NCI-H2029 (cell line): ENCODE measurements around the gene EID3.

Experiments used
- DNase-seq: peaks from one replicate; lab custom pipeline; 2025; lab: John Stamatoyannopoulos, UW

Gene EID3

DNA sequence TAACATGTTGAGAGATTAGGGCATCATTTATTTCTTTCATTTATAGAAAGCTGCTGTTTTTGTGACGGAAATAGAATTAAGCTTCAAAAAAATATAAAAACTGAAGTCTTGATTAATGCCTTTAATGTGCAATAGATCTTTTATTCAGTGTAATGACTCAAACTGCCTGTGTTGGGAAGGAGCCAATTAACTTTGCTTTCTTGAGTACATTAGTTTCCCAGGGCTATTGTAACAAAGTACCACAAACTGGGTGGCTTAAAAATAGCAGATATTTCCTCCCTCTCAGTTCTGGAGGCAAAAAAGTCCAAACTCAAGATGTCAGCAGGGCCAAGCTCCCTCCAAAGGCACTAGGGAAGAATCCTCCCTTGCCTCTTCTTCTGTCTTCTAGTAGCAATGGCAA is 36.6 kb downstream of the EID3 start:
- DNase-seq: no peak

DNA sequence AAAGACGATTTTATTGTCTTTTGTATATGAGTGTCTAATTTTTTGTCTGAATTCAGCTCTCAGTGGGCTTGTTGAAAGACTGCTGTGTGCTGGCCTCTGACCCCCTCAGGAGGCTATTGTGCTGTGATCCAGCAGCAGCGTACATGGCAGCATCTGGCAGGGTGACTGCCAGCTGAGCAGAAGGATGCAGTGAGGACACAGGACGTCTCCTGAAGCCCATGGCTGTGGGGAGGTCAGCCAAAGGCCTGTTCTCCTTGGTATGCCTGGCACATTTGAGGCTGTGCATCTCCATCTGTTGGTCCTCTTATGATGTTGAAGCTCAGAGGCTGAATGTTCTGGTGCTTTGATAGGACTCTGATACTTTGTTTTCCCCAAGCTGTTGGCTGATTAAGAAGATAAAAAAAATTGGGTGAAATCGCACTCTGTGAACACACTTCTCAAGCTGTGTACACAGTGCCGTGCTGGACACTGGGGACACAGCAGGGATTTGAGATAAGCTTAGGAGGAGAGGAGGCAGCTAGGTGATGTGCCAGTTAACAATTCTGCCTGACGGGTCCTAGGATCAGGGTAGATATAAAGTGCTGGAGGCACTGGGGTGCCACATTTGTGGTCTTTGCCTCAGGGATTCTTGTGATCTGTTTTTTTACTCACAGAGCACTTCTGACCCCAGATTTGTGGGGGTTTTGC is 37.5 kb downstream of the EID3 start:
- no peak for DNase-seq

DNA sequence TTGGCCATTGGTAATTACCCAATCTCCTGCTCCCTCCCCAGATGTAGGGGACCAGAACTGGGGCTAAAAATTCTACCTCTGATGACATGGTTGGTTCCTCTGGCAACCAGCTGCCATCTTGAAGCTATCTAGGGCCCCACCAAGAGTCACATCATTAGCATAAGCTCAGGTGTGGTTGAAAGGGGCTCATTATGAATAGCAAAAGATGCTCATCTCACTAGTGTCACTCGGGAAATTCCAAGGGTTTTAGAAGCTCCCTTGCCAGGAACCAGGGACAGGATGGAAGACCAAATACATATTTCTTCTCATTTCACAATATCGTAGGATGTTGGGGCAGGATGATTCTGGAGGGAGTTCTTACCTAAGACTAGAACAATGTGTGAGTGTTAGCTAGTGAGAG is 38.6 kb downstream of the EID3 start:
- no peak for DNase-seq

DNA sequence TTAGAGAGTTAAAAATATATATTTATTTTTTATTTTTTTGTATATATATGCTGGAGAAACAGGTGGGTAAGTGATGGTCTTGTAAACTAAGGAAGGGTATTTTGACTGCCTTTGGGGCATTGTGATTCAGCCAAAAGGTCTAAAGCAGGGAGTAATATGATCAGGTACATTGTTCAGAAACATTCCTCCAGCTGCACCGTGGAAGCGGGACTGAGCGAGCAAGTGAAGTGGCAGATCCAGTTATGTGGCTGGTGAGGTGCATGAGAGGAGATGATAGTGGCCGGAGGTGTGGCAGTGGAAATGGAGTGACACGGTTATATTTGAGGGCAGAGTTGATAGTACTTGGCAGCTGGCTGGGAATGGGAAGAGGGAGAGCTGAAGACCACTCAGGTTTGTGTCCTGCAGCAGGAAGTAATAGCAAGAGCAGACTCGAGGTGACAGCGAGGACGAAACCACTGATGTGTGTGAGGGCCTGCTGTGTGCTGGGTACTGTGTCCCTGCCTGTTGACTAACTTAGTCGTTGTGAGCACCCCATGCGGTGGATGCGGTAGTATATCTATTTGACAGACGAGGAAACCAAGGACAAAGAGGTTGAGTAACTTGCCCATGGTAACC is 39.2 kb downstream of the EID3 start:
- no peak for DNase-seq

DNA sequence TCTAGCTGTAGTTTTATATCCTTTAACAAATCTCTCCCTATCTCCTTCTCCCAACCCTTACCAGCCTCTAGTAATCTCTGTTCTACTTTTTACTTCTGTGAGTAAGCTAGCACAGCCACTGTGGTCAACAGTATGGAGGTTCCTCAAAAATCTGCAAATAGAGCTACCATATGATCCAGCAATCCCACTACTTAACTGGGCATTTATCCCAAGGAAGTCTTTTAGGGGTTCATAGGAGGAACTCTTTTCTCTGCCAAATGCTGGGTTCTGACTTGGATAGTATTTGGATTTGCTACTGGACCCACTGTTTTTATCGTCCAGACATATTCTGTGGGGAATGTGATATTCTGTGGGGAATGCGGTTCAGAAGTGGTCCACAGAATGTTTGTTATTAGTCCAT is 41.1 kb downstream of the EID3 start:
- DNase-seq: no peak

DNA sequence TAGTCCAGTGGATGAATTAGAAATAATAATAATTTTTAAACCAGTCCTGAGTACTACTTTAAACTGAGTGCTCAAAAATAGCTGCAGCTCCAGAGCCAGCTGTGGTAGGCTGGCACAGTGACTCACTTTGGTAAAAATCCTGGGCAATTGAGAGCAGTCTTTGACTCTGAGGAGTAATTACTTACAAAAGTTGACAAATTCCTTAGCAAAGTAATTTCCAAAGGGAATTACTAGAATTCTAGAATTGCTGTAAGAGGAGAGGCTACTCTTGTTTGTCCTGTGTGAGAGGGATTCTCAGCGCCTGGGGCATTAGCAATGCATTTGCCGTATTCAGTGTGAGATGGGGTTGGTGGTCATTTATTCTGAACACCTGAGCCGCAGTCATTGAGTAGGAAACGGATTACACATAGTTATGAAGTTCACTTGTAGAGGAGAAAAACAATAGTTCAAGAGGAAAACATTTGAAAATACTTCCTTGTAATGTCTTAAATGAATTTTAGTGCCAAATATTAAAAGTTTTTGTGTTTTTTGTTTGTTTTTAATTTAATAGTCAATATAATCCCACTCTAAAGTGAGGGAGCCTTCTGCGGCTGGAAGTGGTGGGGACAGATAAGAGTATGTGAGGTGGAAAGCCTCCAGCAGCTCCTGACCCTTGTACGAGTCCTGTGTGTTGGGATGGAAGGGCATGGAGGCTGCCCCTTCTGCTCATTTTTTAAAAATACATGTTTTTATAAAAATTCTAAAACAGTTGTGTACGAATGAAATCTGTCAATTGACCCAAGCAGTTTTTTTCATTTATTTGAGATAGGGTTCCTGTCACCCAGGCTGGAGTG is 41.9 kb downstream of the EID3 start:
- DNase-seq: no peak

DNA sequence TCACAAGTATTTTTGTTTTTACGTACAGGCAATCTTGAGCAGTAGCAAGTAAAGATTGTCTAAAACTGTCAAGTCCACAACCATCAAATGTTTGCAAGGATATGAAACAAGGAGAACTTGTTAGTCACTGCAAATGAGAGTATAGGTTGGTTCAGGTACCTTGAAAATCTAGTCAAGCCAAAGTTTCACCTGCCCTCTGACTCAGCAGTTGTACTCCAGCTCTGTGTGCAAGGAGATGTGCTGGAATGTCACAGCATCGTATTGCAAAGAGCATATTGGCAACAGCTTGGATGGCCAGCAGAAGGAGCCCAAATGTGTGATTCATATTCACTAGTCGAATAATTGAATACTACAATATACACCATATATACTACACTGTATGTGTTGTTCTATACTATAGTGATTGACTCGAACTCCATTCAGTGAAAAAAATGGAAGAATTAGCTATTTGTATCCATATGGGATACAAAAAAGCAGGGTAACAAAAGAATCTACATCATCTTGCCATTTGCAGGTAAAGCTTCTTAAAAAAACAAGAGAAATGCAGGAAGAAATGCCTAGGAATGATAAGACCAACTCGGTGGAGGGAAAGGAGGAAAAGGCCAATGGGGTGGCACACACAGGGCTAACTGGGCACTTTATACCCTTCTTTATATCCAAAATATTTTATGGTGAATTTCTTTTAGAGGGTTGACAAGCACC is 44.0 kb downstream of the EID3 start:
- DNase-seq: no peak

DNA sequence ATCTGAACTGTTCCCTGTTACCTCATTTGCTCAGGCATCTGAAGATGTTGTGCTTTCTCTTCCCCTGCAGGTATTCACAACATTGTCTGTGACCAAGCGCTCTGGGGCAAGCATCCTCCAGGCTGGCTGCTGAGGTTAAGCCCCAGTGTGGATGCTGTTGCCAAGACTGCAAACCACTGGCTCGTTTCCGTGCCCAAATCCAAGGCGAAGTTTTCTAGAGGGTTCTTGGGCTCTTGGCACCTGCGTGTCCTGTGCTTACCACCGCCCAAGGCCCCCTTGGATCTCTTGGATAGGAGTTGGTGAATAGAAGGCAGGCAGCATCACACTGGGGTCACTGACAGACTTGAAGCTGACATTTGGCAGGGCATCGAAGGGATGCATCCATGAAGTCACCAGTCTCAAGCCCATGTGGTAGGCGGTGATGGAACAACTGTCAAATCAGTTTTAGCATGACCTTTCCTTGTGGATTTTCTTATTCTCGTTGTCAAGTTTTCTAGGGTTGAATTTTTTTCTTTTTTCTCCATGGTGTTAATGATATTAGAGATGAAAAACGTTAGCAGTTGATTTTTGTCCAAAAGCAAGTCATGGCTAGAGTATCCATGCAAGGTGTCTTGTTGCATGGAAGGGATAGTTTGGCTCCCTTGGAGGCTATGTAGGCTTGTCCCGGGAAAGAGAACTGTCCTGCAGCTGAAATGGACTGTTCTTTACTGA is 44.9 kb downstream of the EID3 start:
- no peak for DNase-seq

DNA sequence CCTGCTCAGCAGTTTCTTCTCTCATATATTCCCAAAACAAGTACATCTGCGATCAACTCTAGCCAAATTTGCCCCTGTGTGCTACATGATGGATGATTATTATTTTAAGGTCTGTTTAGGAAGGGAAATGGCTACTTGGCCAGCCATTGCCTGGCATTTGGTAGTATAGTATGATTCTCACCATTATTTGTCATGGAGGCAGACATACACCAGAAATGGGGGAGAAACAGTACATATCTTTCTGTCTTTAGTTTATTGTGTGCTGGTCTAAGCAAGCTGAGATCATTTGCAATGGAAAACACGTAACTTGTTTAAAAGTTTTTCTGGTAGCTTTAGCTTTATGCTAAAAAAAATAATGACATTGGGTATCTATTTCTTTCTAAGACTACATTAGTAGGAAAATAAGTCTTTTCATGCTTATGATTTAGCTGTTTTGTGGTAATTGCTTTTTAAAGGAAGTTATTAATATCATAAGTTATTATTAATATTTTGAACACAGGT is 45.5 kb downstream of the EID3 start:
- DNase-seq: no peak

DNA sequence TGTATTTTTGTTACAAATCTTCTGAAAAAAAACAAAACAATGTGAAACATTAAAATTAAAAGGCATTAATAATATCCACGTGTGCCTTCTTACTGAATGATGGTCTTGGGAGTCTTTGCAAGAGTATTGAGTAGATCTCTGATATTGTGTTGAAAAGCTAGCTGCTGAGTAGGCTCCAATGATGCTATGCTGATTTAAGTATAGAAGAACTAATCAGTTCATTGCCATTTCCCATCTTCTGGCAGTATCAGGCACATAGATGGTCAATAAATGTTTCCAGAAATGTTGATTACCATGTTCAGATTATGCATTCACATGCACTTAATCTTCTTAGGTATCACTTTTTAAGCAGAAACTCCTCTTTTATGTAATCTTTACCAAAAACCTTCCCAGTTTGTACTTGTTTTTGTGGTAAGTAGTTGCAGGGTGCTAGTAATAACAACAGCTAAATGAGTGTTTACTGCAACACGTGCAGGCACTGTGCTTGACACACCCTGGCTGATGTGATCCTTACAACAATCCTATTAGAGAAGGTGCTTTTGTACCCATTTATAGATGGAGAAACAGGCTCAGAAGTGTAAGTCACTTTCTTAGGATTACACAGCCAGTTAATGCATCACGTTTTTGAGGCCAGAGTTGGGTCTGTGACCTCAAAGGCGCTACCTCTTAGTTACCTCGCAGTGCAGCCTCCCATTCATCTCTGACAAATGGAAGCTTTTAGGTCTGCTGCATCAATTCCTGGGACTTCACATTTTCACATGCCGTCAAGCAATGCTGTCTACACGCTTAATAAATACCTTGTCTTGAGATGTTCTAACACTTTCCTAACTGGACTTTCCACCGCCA is 46.9 kb downstream of the EID3 start:
- DNase-seq: no peak

DNA sequence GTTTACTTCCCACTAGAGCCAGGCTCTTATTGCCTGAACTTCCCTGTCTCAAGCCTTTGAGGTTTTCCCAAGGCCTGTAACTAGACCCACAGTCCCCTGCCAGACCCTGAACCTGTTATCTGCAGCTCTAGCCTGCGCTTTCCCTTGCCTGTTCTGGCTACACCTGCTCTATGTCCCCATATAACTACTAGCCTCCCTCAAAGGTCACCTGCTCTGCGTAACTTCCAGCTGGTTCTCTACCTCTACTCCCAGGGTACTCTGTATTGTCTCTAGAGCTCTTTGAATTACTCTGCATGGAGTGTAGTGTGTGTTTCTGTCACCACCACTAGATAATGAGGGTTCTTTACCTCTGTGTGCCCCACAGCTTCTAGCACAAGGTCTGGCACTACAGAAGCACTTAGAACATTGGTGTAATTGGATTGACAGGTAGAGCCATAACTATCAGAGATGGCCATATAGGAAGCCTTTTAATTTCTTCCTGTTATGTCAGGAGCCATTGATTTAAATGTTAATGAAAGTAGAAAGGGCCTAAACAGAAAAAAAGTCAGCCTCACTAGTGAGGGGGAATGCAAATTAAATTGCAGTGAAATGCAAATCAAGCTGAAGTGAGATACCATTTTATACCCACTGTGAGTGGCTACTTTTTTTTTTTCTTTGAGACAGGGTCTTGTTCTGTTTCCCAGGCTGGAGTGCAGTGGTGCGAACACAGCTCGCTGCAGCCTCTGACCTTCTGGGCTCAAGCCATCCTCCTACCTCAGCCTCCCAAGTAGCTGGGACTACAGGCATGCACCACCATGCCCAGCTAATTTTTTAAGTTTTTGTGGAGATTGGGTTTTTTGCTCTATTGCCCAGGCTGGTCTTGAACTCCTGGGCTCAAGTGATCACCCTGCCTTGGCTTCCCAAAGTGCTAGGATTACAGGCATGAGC is 47.8 kb downstream of the EID3 start:
- no peak for DNase-seq

DNA sequence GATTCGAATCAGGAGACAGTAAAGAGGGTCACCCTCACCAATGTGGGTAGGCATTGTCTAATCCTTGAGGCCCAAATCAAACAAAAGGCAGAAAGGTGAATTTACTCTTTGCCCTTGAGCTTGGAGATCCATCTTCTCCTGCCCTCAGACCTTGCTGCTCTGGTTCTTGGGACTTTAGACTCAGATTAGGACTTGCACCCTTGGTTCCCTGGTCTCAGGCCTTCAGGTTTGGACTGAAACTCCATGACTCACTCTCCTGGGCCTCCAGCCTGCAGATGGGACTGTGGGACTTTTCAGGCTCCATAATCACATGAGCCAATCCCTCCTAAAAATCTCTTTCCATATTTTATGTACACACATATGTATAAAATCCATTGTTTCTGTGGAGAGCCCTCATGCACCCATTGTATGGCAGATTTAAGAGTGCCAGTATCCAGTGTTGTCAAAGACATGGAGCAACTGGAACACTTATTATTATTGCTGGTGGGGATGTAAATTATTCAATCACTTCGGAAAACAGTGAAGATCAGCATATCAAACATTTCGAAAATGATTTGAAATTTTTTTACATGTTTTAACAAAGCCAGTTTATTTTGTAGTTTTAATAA is 48.7 kb downstream of the EID3 start:
- no peak for DNase-seq

DNA sequence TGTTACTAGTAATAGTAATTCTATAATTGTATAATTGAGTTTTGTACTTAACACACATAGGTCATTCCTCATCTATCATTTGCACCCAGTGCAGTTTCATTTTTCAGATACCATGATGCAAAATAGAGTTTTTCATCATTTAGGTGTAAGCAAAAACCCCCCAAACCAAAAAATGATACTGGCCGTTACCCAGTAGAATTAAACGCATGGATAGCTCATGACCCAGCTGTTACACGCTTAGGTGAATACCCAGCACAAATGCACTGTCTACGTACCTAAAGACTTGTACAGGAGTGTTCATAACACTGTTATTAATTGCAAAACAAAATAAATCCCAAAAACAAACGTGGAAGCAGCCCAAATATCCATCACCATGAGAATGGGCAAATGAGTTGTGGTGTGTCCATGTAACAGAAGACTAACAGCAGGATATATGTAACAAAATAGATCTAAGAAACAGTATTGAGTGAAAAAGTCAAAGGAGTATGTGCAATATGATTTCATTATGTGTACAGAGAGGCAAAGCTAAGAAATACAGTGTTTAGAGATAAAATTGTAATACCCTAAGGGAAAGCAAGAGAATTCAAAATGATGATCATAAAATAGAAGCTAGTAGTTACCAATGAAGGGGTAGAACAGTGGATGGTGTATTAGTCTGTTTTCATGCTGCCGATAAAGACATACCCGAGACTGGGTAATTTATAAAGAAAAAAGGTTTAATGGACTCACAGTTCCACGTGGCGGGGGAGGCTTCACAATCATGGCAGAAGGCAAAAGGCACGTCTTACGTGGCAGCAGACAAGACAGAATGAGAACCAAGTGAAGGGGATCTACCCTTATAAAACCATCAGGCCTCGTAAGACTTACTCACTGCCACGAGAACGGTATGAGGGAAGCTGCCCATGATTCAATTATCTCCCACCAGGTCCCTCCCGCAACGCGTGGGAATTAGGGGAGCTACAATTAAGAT is 49.8 kb downstream of the EID3 start:
- no peak for DNase-seq

DNA sequence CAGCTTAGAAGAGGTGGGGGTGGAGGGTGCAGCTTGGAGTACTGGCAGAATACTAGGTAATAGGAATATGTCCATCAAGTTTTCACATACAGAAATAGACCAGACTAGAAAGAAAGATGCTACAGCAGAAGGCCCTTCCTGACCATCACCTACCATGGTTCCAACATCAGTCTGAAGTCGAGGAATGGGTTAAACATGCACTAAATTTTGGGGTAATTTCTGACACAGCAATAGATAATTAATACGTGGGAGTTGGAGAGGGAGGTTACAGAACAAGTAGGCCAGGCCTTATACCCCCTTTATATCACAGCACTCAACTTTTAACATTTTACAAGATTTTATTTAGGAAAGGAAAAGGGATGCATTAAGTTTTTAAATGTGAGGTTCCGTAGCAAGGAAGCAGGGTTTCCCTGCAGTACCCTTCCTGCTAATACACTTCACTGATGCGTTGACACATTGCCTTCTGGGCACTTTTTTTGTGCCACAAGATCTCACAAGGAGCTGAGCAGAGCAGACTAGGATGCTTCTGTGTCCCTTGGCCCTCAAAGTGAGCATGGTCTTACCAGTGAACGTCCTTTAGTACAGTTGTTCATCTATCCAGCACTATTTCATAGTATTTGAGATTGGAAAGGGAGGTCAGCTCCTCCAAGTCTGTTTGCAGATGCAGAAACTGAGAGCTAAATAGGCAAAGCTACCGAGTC is 50.8 kb downstream of the EID3 start:
- no peak for DNase-seq
